SH-SY5Y (cell line): ENCODE results near the gene ATAD2B.

Experiments
- GATA2 ChIP-seq: IDR thresholded peaks from 2 replicates; pipeline ENCODE4 v1.6.1; 2011; ENCODE audit warnings: mild to moderate bottlenecking, low read depth, low read length
- GATA3 ChIP-seq: IDR thresholded peaks from 2 replicates; pipeline ENCODE4 v1.6.1; 2011; ENCODE audit warnings: low read depth, mild to moderate bottlenecking, low read length, moderate library complexity

ATAD2B gene

DNA sequence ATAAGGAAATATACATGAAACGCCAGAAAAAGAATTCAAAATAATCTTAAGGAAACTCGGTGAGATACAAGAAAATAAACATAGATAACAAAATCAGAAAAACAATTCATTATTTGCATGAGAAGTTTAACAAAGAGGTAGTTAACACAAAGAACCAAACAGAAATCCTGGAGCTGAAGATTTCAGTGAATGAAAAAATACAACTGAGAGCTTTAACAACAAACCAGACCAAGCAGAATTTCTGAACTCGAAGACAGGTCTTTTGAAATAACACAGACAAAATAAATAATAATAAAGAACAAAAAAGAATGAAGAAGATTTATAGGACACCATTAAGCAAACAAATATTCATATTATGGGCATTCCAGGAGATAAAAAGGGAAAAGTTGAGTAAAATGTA, 204.7 kb downstream of the ATAD2B start:
- TF ChIP-seq GATA2, result no peak
- no peak for TF ChIP-seq GATA3

- no peak for TF ChIP-seq GATA3
- TF ChIP-seq GATA2, result no peak
Measured at GRCh38 chr2:23721454-23721826, 205.5 kb downstream of the ATAD2B start.

- TF ChIP-seq GATA3 (no peak), GATA2 (no peak)
Measured at GRCh38 chr2:23720705-23721453, 206.0 kb downstream of the ATAD2B start.

GRCh38 chr2:23719716-23720115, 207.2 kb downstream of the ATAD2B start:
- TF ChIP-seq GATA3 (no peak), GATA2 (no peak)

DNA sequence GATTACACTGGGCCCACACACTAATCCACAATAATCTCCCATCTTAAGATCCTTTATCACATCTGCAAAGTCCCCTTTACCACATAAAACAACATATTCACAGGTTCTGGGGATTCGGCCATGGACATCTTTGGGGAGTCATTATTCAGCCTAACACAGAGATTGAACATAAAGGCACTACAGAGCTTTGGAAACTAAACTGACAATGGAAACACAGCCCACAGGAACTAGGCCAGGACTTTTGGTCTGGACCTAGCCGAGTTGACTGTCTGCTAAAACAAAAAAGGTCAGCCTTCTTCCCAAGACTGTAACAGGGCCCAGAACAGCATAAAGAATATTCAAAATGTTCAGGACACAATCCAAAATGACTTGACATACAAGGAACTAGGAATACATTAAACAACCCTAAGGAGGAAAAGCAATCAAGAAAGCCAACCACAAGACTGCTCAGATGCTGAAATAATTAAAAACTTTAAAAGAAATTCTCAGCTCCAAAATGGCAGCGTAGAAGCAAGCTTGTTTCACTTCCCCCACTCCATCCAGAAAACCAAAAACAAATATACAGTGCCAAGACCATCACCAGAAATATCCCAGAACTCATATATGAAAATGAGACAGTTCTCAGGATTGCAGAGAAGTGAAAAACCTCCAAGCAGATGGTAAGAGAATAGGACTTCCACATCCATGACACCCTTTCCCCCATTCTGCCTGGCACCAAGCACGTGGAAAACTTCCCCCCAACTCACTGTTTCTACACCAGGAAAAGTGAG, 207.8 kb downstream of the ATAD2B start:
- TF ChIP-seq GATA3 (no peak), GATA2 (no peak)

- TF ChIP-seq GATA2, result no peak
- TF ChIP-seq GATA3, result no peak
Measured at GRCh38 chr2:23713351-23713750, 213.6 kb downstream of the ATAD2B start.

- TF ChIP-seq GATA2 (no peak), GATA3 (no peak)
Measured at GRCh38 chr2:23712756-23713151, 214.2 kb downstream of the ATAD2B start.

DNA sequence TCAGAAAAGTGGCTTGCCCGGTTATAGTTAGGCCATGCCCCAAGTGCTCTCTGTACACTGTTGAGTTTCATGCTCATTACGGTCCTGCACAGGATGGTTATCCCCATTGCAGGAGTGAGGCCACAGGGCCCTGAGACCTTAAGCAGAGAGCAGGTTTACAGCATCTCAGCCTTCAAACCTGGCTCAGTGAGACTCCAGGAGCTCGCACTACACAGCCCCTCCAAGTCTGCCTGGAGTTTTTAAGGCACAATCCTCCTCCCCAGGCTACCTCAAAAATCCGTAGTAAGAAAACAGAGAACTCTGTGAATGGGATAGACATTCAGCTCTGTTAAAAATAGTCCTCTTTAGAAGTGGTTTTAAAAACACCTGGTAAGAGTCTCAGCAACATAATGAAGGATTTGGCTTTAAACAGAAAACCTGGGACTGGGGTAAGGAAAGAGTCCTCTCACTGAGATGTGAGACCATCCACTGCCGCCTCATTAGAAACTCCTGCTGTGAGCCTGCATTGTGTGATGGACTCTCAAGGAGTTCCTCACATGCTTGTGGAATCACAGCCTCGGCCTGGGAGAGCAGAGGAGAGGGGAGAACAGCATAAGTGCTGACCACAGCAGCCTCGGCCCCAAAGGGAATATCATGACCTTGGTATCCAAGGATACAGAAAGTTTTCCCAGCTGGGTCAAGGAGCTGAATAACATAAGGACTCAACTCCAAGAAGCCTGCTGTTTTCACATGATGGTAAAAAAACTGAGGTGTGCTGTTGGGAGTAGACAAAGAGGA, 214.8 kb downstream of the ATAD2B start:
- no peak for TF ChIP-seq GATA3
- no peak for TF ChIP-seq GATA2

DNA sequence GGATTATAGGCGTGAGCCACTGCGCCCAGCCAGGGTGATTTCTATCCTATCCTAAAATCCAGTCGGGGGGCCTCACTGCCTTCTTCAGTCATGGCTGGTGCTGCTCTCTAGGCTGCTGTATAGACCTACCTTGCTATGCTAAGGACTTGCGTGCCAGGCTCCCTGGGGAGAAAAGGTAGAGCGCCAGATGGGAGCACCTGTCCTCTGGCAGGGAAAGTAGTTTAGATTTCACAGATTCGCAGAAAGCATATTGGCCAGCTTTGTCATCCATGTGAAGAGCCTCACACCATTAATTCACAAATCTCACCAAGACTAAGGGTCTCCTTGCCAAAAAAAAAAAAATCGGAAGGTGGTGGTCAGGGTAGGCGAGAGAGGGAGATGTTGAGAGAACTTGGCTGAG, 217.6 kb downstream of the ATAD2B start:
- TF ChIP-seq GATA3, result no peak
- TF ChIP-seq GATA2, result no peak

- no peak for TF ChIP-seq GATA2
- no peak for TF ChIP-seq GATA3
Measured at GRCh38 chr2:23708771-23709170, 218.2 kb downstream of the ATAD2B start.

DNA sequence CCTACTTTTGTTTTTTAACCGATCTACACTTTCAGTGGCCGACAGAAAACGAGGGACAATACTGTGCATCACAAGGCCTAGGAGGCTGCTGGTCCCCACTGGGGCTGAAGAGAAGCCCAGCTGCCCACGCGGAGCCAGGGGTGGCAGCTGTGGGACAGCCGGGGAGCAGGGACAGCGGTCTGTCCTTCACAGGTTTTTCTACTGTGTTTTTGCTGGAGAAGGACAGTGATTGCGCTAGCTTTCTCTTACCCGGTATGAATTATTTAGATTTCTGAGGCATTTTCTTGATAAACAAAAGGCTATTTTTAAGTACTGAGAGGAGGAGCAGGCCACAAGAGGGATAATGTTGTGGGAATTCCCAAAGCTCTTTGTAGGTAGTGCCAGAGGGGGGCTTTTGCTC, 219.8 kb downstream of the ATAD2B start:
- TF ChIP-seq GATA2, result no peak
- TF ChIP-seq GATA3, result no peak

GRCh38 chr2:23706613-23707078, 220.3 kb downstream of the ATAD2B start:
- TF ChIP-seq GATA3 (no peak), GATA2 (no peak)

DNA sequence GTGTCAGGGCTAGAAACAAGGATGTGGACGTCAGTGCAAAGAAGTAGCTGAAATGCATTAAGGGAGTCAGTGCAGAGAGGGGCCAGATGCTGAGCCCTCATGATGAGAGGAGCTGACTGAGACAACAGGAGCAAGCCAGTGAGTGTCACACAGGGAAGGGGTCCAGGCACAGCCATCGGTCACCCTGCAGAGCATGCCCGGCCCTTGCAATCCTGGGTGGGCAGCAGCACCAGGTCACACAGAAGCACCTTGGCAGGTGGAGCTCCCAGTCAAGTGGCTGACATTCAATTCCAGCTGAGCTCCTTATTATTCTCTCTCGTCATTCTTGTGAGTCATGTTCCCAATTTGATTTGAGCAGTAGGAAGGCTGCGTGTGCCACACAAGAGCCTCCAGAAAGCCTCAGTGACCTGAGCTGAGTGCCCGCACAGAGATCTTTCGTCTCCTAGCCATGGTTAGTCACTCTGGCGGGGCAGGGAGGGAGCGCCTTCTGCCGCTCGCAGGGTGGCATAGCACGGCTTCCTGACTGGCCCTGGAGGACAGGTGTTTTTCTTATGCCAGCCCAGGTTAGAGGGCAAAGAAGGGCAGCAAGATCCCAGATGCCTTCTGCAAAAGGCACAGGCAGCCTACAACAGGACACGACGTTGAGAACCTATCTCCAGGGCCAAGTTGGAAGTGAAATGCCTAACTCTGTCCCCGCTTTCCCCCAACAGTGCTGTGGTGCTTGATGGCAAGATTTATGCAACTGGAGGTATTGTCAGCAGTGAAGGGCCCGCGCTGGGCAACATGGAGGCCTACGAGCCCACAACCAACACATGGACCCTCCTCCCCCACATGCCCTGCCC, 220.9 kb downstream of the ATAD2B start:
- TF ChIP-seq GATA2, result no peak
- no peak for TF ChIP-seq GATA3
